SK-N-MC (cell line): ENCODE results near the gene FHIT.
A peak's percentile ranks its signal among the peaks of the same experiment; 100 is the strongest.

Experiments
- DNase-seq: peaks from one replicate; pipeline ENCODE4 v3.0.0-alpha.2; 2011; ENCODE audit warnings: low read depth, low spot score
- H3K27ac ChIP-seq: fragments of 200-600 bp; sonication (generic); 2 replicates; pipeline ENCODE4 v1.5.1; 2016; ENCODE audit warnings: mixed run types
- H3K36me3 ChIP-seq: fragments of 200-600 bp; sonication (generic); 2 replicates; pipeline ENCODE4 v1.6.1; 2017; ENCODE audit warnings: antibody characterized with exemption, low read length, mixed read lengths; ENCODE audit not compliant: insufficient read depth
- H3K4me3 ChIP-seq: fragments of 200-600 bp; sonication (generic); 2 replicates; pipeline ENCODE4 v1.5.1; 2016
- H3K9ac ChIP-seq: fragments of 200-600 bp; sonication (generic); 2 replicates; pipeline ENCODE4 v1.8.0; 2017; ENCODE audit warnings: mixed run types, mixed read lengths; ENCODE audit not compliant: insufficient read length
- H3K9me3 ChIP-seq: fragments of 200-600 bp; sonication (generic); 2 replicates; pipeline ENCODE4 v1.6.1; 2017; ENCODE audit warnings: low read depth, mild to moderate bottlenecking, antibody characterized with exemption, low read length, moderate library complexity, mixed read lengths
- EZH2 ChIP-seq: fragments of 200-600 bp; sonication (generic); IDR thresholded peaks from one replicate; pipeline ENCODE4 v1.6.1; 2017; ENCODE audit warnings: antibody characterized with exemption
- FOXP2 ChIP-seq: optimal IDR thresholded peaks from 2 replicates; pipeline ENCODE3; 2011; ENCODE audit warnings: mild to moderate bottlenecking, moderate library complexity; ENCODE audit not compliant: insufficient read depth; ENCODE audit errors: extremely low read length, control extremely low read depth
- POLR2AphosphoS5 ChIP-seq: IDR thresholded peaks from 2 replicates; pipeline ENCODE4 v1.6.1; 2012; ENCODE audit warnings: mild to moderate bottlenecking, low read depth, low read length, borderline replicate concordance

The FHIT gene

GRCh38 chr3:60798456-60798855 is 452.8 kb downstream of the FHIT start:
- Histone ChIP-seq H3K9me3 (no peaks in the 10 kb centered on the region), H3K27ac (no peak overlapping the region), H3K36me3 (no peaks in the 10 kb centered on the region), H3K9ac (no peak overlapping the region), H3K4me3 (no peak overlapping the region)
- no peak for DNase-seq
- TF ChIP-seq FOXP2 (no peak), EZH2 (no peak), POLR2AphosphoS5 (no peak)

GRCh38 chr3:60792249-60792852 is 458.9 kb downstream of the FHIT start:
- no peaks in the 10 kb centered on the region for H3K9me3 ChIP-seq
- no peaks in the 10 kb centered on the region for H3K36me3 ChIP-seq
- H3K9ac ChIP-seq, result no peak overlapping the region
- DNase-seq, result no peak
- H3K27ac ChIP-seq, result no peak overlapping the region
- H3K4me3 ChIP-seq, result no peak overlapping the region
- TF ChIP-seq EZH2 (no peak), POLR2AphosphoS5 (no peak), FOXP2 (no peak)

- H3K4me3 ChIP-seq, result no peak overlapping the region
- no peak for DNase-seq
- TF ChIP-seq EZH2, result no peak
- TF ChIP-seq FOXP2, result no peak
- no peak for TF ChIP-seq POLR2AphosphoS5
- no peaks in the 10 kb centered on the region for H3K9me3 ChIP-seq
- no peaks in the 10 kb centered on the region for H3K36me3 ChIP-seq
- H3K27ac ChIP-seq, result no peak overlapping the region
- no peak overlapping the region for H3K9ac ChIP-seq
These were observed 463.1 kb downstream of the FHIT start for GRCh38 chr3:60788185-60788584.

- H3K9ac ChIP-seq, result no peak overlapping the region
- no peak overlapping the region for H3K27ac ChIP-seq
- no peak for DNase-seq
- no peaks in the 10 kb centered on the region for H3K9me3 ChIP-seq
- TF ChIP-seq EZH2 (no peak), FOXP2 (no peak), POLR2AphosphoS5 (no peak)
- no peaks in the 10 kb centered on the region for H3K36me3 ChIP-seq
- no peak overlapping the region for H3K4me3 ChIP-seq
These were observed 469.3 kb downstream of the FHIT start for GRCh38 chr3:60781935-60782334.

GRCh38 chr3:60779637-60780036 is 471.6 kb downstream of the FHIT start:
- Histone ChIP-seq H3K36me3 (no peaks in the 10 kb centered on the region), H3K9me3 (no peaks in the 10 kb centered on the region), H3K9ac (no peak overlapping the region), H3K4me3 (no peak overlapping the region), H3K27ac (no peak overlapping the region)
- TF ChIP-seq POLR2AphosphoS5 (no peak), EZH2 (no peak), FOXP2 (no peak)
- DNase-seq, result no peak

- TF ChIP-seq POLR2AphosphoS5, result no peak
- TF ChIP-seq FOXP2, result no peak
- no peak for TF ChIP-seq EZH2
- peak; percentile 26 for DNase-seq
- Histone ChIP-seq H3K4me3 (no peak overlapping the region), H3K27ac (no peak overlapping the region), H3K36me3 (no peaks in the 10 kb centered on the region), H3K9me3 (no peaks in the 10 kb centered on the region), H3K9ac (no peak overlapping the region)
These were observed 475.3 kb downstream of the FHIT start for GRCh38 chr3:60775985-60776384.

GRCh38 chr3:60774617-60775016 is 476.6 kb downstream of the FHIT start:
- no peak for DNase-seq
- Histone ChIP-seq H3K27ac (no peak overlapping the region), H3K9me3 (no peaks in the 10 kb centered on the region), H3K9ac (no peak overlapping the region), H3K4me3 (no peak overlapping the region), H3K36me3 (no peaks in the 10 kb centered on the region)
- no peak for TF ChIP-seq EZH2

- no peak overlapping the region for H3K27ac ChIP-seq
- no peak for DNase-seq
- no peak overlapping the region for H3K4me3 ChIP-seq
- H3K9ac ChIP-seq, result no peak overlapping the region
- no peaks in the 10 kb centered on the region for H3K36me3 ChIP-seq
- TF ChIP-seq EZH2 (no peak), FOXP2 (no peak), POLR2AphosphoS5 (no peak)
- H3K9me3 ChIP-seq, result no peaks in the 10 kb centered on the region
These were observed 478.7 kb downstream of the FHIT start for GRCh38 chr3:60772584-60772983.

- no peak for DNase-seq
- Histone ChIP-seq H3K4me3 (no peak overlapping the region), H3K9me3 (no peaks in the 10 kb centered on the region), H3K27ac (no peak overlapping the region), H3K36me3 (no peaks in the 10 kb centered on the region), H3K9ac (no peak overlapping the region)
- no peak for TF ChIP-seq EZH2
- TF ChIP-seq FOXP2, result no peak
- no peak for TF ChIP-seq POLR2AphosphoS5
These were observed 479.5 kb downstream of the FHIT start for GRCh38 chr3:60771766-60772165.
